Activated CD4-positive, alpha-beta memory T cell treated with anti-CD3 and anti-CD28 coated beads, Interleukin-2, amount 10 ng/mL, durations not matched to agents 7 days and 5 days (primary cell): ENCODE data around the gene MICAL2. TPM values are rescaled to one million over a fixed set of nuclear protein-coding genes. Genes with fewer than 3 reads are reported as not detected.

Experiments
- CTCF ChIA-PET: fragments of 350-600 bp; sonication (Branson Sonifier 250); formaldehyde crosslinking; loops from one replicate; lab custom pipeline; 2021; ENCODE audit warnings: antibody characterized with exemption, inconsistent platforms; lab: Charles Lee
- POLR2A ChIA-PET: fragments of 350-600 bp; sonication (Branson Sonifier 250); formaldehyde crosslinking; loops from one replicate; lab custom pipeline; 2021; ENCODE audit warnings: antibody characterized with exemption; lab: Charles Lee
- DNase-seq: peaks from one replicate; pipeline ENCODE4 v3.0.0-alpha.2; 2020
- H3K27ac Mint-ChIP-seq: one replicate; pipeline ENCODE4 v1.8.0; 2021; ENCODE audit warnings: mild to moderate bottlenecking, mixed read lengths
- H3K27me3 Mint-ChIP-seq: one replicate; pipeline ENCODE4 v1.8.0; 2021; ENCODE audit warnings: mixed read lengths
- H3K36me3 Mint-ChIP-seq: one replicate; pipeline ENCODE4 v1.8.0; 2021; ENCODE audit warnings: low read depth, mixed read lengths
- H3K4me1 Mint-ChIP-seq: one replicate; pipeline ENCODE4 v1.8.0; 2021; ENCODE audit warnings: mixed read lengths
- H3K4me3 Mint-ChIP-seq: one replicate; pipeline ENCODE4 v1.8.0; 2021; ENCODE audit warnings: mild to moderate bottlenecking, mixed read lengths
- H3K9me3 Mint-ChIP-seq: one replicate; pipeline ENCODE4 v1.8.0; 2021; ENCODE audit warnings: mixed read lengths
- total RNA-seq, 2 experiments: library from RNA; stranded (reverse); gene quantifications; one replicate each; pipeline ENCODE4 v1.2.3, GENCODE V29; 2021

Gene MICAL2
- total RNA-seq, 2 experiments from 2014 or later, result 135 to 143 TPM

GRCh38 chr11:12103411-12104225 is 6.8 kb upstream of the MICAL2 start:
- H3K4me1 Mint-ChIP-seq, result peaks cover 48% of the 10 kb centered on the region
- POLR2A ChIA-PET, result interaction anchor here (0.7 to 1.5 kb wide), 7 partner anchors 13 to 134 kb away, joined by 3 to 5 read pairs (median 4); no protein-coding TSS in a partner anchor
- no peak overlapping the region for H3K27ac Mint-ChIP-seq
- peaks cover 4% of the 10 kb centered on the region for H3K36me3 Mint-ChIP-seq
- CTCF ChIA-PET, result interaction anchor here (0.7 to 1.8 kb wide), 4 partner anchors 9 to 133 kb away, joined by 3 to 5 read pairs (median 4); no protein-coding TSS in a partner anchor
- no peaks in the 10 kb centered on the region for H3K9me3 Mint-ChIP-seq
- H3K27me3 Mint-ChIP-seq, result peaks cover 17% of the 10 kb centered on the region
- DNase-seq, result no peak
- no peak overlapping the region for H3K4me3 Mint-ChIP-seq

DNA sequence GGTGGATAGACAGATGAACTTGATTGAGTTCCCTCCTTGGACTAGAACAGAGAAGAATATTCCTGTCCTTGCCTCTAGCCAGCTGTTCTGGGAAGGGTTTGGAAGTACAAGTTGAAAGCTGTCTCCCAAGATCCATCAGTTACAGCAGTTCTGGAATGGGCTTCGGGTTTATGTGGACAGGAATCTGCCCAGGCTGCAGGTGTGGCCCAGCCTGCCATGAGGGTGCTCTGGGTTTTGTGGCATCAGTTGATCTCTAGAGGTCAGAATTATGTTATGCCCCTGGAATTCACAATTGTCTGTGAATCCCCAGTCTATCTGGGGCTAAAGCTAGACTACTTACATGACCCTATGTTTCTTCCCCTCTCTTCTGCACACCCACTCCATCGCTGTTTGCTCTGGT is 4.9 kb upstream of the MICAL2 start:
- CTCF ChIA-PET, result interaction anchor here (0.9 kb wide), 1 partner anchor 14 kb away, joined by 3 read pairs; no protein-coding TSS in a partner anchor
- H3K4me3 Mint-ChIP-seq, result no peak overlapping the region
- DNase-seq, result no peak
- H3K4me1 Mint-ChIP-seq, result peaks cover 51% of the 10 kb centered on the region
- H3K27ac Mint-ChIP-seq, result no peak overlapping the region
- H3K9me3 Mint-ChIP-seq, result no peaks in the 10 kb centered on the region
- peaks cover 6% of the 10 kb centered on the region for H3K36me3 Mint-ChIP-seq
- POLR2A ChIA-PET, result interaction anchor here (1.2 kb wide), 1 partner anchor 17 kb away, joined by 4 read pairs; no protein-coding TSS in a partner anchor
- H3K27me3 Mint-ChIP-seq, result peaks cover 9% of the 10 kb centered on the region

GRCh38 chr11:12106101-12106500 is 4.3 kb upstream of the MICAL2 start:
- POLR2A ChIA-PET, result interaction anchor here (1.2 kb wide), 1 partner anchor 18 kb away, joined by 4 read pairs; no protein-coding TSS in a partner anchor

DNA sequence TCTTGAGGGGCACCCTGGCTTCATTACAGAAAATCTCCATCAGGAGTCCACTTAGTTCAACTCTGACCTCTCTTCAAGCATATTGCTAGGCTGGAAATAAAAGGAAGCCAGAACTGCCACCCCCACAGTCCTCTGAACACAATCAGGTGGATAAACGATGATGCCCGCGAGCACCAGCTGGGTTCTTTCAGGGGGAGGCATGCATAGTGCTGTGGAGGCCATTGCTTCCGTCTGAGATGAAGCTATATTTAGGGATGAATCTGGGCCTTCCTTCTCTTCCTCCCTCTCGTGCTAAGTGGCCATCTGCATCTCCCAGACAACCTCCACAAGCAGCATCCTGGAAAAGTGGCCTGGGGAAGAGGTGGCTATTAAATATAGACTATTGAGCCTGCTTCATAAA is 3.9 kb upstream of the MICAL2 start:
- Mint-ChIP-seq H3K27ac (no peak overlapping the region), H3K4me3 (no peak overlapping the region), H3K4me1 (peaks cover 51% of the 10 kb centered on the region), H3K9me3 (no peaks in the 10 kb centered on the region), H3K27me3 (peaks cover 6% of the 10 kb centered on the region), H3K36me3 (peaks cover 6% of the 10 kb centered on the region)
- DNase-seq, result no peak
- POLR2A ChIA-PET, result interaction anchor here (1.2 kb wide), 1 partner anchor 18 kb away, joined by 4 read pairs; no protein-coding TSS in a partner anchor
- CTCF ChIA-PET, result no interaction called here

More at GRCh38 chr11:12106101-12106500, 4.3 kb upstream of the MICAL2 start:
- H3K9me3 Mint-ChIP-seq, result no peaks in the 10 kb centered on the region
- peaks cover 50% of the 10 kb centered on the region for H3K4me1 Mint-ChIP-seq
- peaks cover 6% of the 10 kb centered on the region for H3K36me3 Mint-ChIP-seq
- CTCF ChIA-PET, result interaction anchor here (0.9 kb wide), 1 partner anchor 14 kb away, joined by 3 read pairs; no protein-coding TSS in a partner anchor
- no peak overlapping the region for H3K27ac Mint-ChIP-seq
- no peak overlapping the region for H3K4me3 Mint-ChIP-seq
- peaks cover 8% of the 10 kb centered on the region for H3K27me3 Mint-ChIP-seq
- no peak for DNase-seq

DNA sequence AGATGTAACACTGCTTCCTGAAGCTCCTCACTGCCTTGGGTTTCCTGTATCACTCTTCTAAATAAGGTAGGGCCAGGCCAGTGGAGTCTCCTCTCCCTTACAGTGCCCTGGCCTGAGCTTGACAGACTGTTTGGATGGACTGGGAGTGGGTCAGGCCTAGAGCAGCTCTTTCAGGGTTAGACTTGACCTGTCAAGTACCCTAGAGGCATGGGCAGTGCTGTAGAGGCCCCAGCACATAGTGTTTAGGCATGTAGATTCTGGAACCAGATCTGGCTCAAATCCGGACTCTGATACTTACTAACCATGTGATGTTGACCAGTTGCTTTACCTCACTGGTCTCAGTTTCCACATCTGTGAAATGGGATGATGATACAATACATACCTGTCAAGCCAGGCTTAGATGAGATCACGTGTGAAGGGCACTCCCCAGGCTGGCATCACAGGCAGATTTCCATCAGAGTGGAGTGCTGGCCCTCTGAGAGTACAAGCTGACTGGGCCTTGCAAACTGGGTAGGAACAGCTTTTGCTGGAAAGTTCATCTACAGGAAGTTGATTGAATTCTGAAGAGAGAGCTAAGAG is 1.4 kb upstream of the MICAL2 start:
- Mint-ChIP-seq H3K4me3 (peak overlapping the region; percentile 22), H3K27ac (peak overlapping the region; percentile 97), H3K36me3 (peaks cover 10% of the 10 kb centered on the region), H3K27me3 (no peaks in the 10 kb centered on the region), H3K9me3 (no peaks in the 10 kb centered on the region), H3K4me1 (peaks cover 61% of the 10 kb centered on the region)
- DNase-seq, result no peak
- ChIA-PET CTCF (interaction anchor here (0.8 to 2.2 kb wide), 9 partner anchors 21 to 172 kb away, joined by 3 to 11 read pairs (median 4); no protein-coding TSS in a partner anchor), POLR2A (interaction anchor here (0.8 to 6.5 kb wide), 13 partner anchors 10 to 127 kb away, joined by 3 to 117 read pairs (median 6); no protein-coding TSS in a partner anchor)

DNA sequence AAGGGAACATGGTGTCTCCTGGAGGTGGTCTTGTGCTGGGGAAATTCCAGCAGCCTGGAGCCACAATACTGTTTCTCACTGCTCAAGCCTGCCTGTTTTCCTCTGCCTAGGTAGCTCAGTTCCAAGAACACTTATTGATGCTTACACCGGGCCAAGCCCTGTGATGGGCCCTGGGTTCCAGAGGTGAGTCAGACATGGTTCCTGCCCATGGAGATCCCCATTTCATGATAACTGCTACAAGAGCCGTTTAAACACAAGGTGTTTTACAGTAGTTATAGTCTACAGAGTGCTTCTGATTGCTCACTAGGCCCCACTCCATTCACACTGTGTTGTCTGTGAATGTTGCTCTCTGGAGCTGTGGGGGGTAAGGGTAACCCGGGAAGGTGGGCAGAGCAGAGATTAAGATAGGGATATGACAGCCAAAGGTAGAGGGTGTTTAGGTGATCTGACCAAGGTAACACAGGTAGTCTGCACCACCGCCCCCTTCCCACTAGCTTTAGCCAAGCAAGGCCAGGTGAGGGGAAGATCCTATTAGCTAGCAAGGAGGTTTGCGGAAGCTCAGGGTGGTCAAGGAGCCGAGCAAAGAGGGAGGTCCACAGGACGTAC is 696 bp upstream of the MICAL2 start:
- Mint-ChIP-seq H3K27me3 (no peaks in the 10 kb centered on the region), H3K4me3 (peak overlapping the region; percentile 82), H3K9me3 (no peaks in the 10 kb centered on the region), H3K36me3 (peaks cover 10% of the 10 kb centered on the region), H3K27ac (peak overlapping the region; percentile 97), H3K4me1 (peaks cover 59% of the 10 kb centered on the region)
- CTCF ChIA-PET, result interaction anchor here (0.8 to 2.2 kb wide), 9 partner anchors 11 to 172 kb away, joined by 3 to 11 read pairs (median 5); no protein-coding TSS in a partner anchor
- POLR2A ChIA-PET, result interaction anchor here (0.7 to 6.5 kb wide), 19 partner anchors 11 to 129 kb away, joined by 3 to 117 read pairs (median 5); no protein-coding TSS in a partner anchor
- DNase-seq, result peak; percentile 51

GRCh38 chr11:12110714-12111548 is 541 bp downstream of the MICAL2 start:
- peak overlapping the region; percentile 78 for H3K4me3 Mint-ChIP-seq
- no peaks in the 10 kb centered on the region for H3K9me3 Mint-ChIP-seq
- peaks cover 63% of the 10 kb centered on the region for H3K4me1 Mint-ChIP-seq
- no peak overlapping the region for H3K27ac Mint-ChIP-seq
- H3K27me3 Mint-ChIP-seq, result no peaks in the 10 kb centered on the region
- ChIA-PET POLR2A (interaction anchor here (0.8 to 6.5 kb wide), 12 partner anchors 10 to 125 kb away, joined by 3 to 117 read pairs (median 8); no protein-coding TSS in a partner anchor), CTCF (interaction anchor here (1.5 to 2.2 kb wide), 3 partner anchors 12 to 23 kb away, joined by 6 to 11 read pairs (median 6); no protein-coding TSS in a partner anchor)
- H3K36me3 Mint-ChIP-seq, result peaks cover 10% of the 10 kb centered on the region
- peak; percentile 48 for DNase-seq

- CTCF ChIA-PET, result interaction anchor here (1.6 to 1.9 kb wide), 2 partner anchors 67 to 124 kb away, joined by 4 to 6 read pairs; no protein-coding TSS in a partner anchor
- H3K27ac Mint-ChIP-seq, result peak overlapping the region; percentile 42
- DNase-seq, result no peak
- H3K27me3 Mint-ChIP-seq, result no peaks in the 10 kb centered on the region
- peaks cover 14% of the 10 kb centered on the region for H3K36me3 Mint-ChIP-seq
- POLR2A ChIA-PET, result interaction anchor here (2.4 to 6.5 kb wide), 4 partner anchors 12 to 113 kb away, joined by 8 to 117 read pairs (median 20); no protein-coding TSS in a partner anchor
- H3K4me1 Mint-ChIP-seq, result peaks cover 63% of the 10 kb centered on the region
- H3K4me3 Mint-ChIP-seq, result peak overlapping the region; percentile 78
- no peaks in the 10 kb centered on the region for H3K9me3 Mint-ChIP-seq
These were observed 1.4 kb downstream of the MICAL2 start for GRCh38 chr11:12111549-12112520.

GRCh38 chr11:12112750-12113149 is 2.4 kb downstream of the MICAL2 start:
- no peaks in the 10 kb centered on the region for H3K27me3 Mint-ChIP-seq
- peaks cover 71% of the 10 kb centered on the region for H3K4me1 Mint-ChIP-seq
- CTCF ChIA-PET, result interaction anchor here (1.6 to 1.9 kb wide), 2 partner anchors 68 to 123 kb away, joined by 4 to 6 read pairs; no protein-coding TSS in a partner anchor
- peak overlapping the region; percentile 16 for H3K27ac Mint-ChIP-seq
- POLR2A ChIA-PET, result interaction anchor here (0.8 to 6.5 kb wide), 2 partner anchors 24 to 45 kb away, joined by 3 to 117 read pairs; no protein-coding TSS in a partner anchor
- H3K36me3 Mint-ChIP-seq, result peaks cover 17% of the 10 kb centered on the region
- no peak overlapping the region for H3K4me3 Mint-ChIP-seq
- no peaks in the 10 kb centered on the region for H3K9me3 Mint-ChIP-seq
- DNase-seq, result no peak

- Mint-ChIP-seq H3K27ac (peak overlapping the region; percentile 16), H3K36me3 (peaks cover 22% of the 10 kb centered on the region), H3K27me3 (no peaks in the 10 kb centered on the region), H3K9me3 (no peaks in the 10 kb centered on the region), H3K4me3 (no peak overlapping the region), H3K4me1 (peaks cover 75% of the 10 kb centered on the region)
- CTCF ChIA-PET, result interaction anchor here (1.6 to 1.9 kb wide), 2 partner anchors 68 to 123 kb away, joined by 4 to 6 read pairs; no protein-coding TSS in a partner anchor
- DNase-seq, result peak; percentile 53
- POLR2A ChIA-PET, result interaction anchor here (0.8 to 6.5 kb wide), 2 partner anchors 24 to 44 kb away, joined by 3 to 117 read pairs; no protein-coding TSS in a partner anchor
These were observed 2.9 kb downstream of the MICAL2 start for GRCh38 chr11:12113294-12113693.
